Frontal cortex (tissue), 4 donors: ENCODE data around the gene TTLL9. TPM values are rescaled to one million over a fixed set of nuclear protein-coding genes. Genes with fewer than 3 reads are reported as not detected.
A peak's percentile ranks its signal among the peaks of the same experiment; 100 is the strongest.

Experiments used
- DNase-seq, 2 donors: peaks; one replicate each; pipeline ENCODE4 v3.0.0; 2012; ENCODE audit warnings: low spot score in 2 of 2
- FAIRE-seq: peaks from 2 replicates; lab custom pipeline; 2012; peaks lifted over from hg19 to GRCh38; lab: Jason Lieb, UNC
- total RNA-seq: library from RNA; depleted of rRNA; stranded (reverse); fragments of >200 nt; gene quantifications from one replicate; pipeline ENCODE4 v1.2.3, GENCODE V29; 2014
- donor health status: control.
- donor health status: control.
- donor health status: control.

TTLL9 gene
- total RNA-seq, 1 donor from 2014 or later = 1.2 TPM

DNA sequence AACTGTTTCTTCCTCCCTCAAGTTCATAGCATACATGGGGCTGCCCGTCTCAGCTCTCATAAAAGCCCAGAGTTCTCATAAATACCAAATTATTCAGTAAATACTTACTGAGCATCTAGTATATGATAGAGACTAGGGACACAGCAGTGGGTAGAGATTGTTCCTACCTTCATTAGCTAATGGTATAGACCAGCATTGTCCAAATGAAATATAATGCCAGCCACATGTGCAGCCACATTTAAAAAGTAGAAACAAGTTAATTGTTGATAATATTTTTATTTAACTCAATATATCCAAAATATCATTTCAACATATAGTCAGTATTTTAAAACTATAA is 1.2 kb downstream of the TTLL9 start:
- DNase-seq (no peak), FAIRE-seq (no peak)

GRCh38 chr20:31872406-31872805 is 2.0 kb downstream of the TTLL9 start:
- DNase-seq = no peak

GRCh38 chr20:31875671-31876070 is 5.2 kb downstream of the TTLL9 start:
- FAIRE-seq (no peak), DNase-seq (no peak)

More at GRCh38 chr20:31872406-31872805, 2.0 kb downstream of the TTLL9 start:
- no peak for FAIRE-seq

DNA sequence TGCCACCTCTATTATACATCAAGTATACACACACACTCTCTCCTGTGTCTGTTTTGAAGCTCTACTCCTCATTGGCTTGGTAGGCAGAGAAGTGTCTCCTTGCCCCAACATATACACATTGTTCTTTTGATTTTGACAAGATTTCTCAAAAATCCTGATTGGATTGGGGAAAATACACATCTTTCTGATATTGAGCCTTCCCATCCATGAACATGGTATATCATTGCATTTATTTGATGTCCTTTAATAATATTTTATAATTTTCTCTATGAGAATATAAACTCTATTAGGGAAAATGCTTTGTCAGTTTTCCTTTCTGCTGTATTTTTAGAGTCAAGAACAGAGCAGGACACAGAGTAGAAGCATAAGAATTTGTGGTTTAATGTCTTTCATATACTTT is 7.2 kb downstream of the TTLL9 start:
- no peak for FAIRE-seq
- no peak for DNase-seq

DNA sequence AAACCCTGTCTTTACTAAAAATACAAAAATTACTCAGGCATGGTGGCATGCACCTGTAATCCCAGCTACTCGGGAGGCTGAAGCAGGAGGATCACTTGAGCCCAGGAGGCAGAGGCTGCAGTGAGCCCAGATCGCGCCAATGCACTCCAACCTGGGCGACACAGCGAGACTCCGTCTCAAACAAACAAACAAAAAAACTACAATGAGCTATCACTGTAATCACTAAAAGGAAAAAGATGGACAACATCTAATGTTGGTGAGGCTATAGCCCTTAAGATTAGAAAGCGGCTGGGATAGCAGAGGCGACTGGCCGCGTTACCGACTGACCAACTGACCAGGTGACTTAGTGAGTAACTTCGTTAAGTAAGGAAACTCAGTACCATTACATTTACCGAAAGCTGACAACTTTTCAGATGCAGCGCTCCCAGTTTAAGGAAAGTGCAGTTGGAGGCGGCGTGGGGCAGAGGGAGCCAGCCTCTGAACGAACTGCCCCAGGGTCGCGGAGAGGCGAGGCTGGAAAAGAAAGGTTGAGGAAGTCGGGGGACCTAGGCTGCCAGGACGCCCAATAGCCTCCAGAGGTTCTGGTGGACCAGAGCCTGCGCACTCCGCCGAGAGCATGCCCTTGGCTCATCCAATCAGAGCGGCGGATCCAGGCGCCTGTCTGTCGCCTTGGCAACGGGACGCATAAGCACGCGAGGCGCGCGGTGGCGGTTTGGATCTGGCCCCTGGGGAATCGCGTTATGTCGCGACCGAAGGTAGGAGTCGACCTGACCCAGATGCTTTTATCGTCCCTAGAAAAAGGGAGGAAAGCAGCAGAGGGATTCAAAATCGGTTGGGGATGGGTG is 8.9 kb downstream of the TTLL9 start:
- peak; percentile 78 to 89 for DNase-seq
- FAIRE-seq = no peak

GRCh38 chr20:31881945-31882344 is 11.5 kb downstream of the TTLL9 start:
- DNase-seq (no peak), FAIRE-seq (no peak)

- FAIRE-seq (no peak), DNase-seq (no peak)
These were observed 13.4 kb downstream of the TTLL9 start for GRCh38 chr20:31883829-31884228.

- DNase-seq (no peak), FAIRE-seq (no peak)
These were observed 20.2 kb downstream of the TTLL9 start for GRCh38 chr20:31890646-31891045.

GRCh38 chr20:31894980-31895675 is 24.7 kb downstream of the TTLL9 start:
- DNase-seq (peak in 1 of 2 donors; percentile 55), FAIRE-seq (no peak)

DNA sequence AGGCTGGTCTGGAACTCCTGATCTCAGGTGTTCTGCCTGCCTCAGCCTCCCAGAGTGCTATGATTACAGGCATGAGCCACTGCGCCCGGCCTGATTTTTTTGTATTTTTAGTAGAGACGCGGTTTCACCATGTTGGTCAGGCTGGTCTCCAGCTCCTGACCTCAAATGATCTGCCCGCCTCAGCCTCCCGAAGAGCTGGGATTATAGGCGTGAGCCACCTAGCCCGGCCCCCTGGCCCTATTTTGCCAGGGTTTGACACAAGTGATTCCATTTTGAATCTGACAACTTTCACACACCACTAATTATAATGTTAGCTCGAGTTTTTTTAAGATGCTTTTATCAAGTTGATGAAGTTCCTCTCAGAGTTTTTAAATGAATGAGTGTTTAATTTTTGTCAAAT is 25.6 kb downstream of the TTLL9 start:
- FAIRE-seq (no peak), DNase-seq (no peak)

DNA sequence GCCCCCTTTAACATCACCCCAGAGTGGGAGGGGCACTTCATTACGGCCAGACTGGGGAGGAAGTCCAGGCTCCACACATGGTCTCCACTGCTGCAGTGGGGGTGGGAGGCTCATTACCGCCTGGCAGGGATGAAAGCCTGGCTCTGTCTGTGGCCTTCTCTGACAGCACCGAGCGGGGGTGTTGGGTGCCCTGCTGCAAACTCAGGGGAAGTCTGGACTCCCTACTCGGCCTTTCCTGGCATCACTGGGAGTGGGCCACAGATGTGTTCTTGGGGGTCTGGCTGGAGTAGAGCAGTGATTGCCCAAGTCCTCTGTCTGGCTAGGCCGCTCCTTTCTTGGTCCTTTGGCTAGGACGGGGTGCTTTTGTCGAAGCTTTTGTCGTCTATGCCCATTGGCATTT is 27.1 kb downstream of the TTLL9 start:
- no peak for FAIRE-seq

DNA sequence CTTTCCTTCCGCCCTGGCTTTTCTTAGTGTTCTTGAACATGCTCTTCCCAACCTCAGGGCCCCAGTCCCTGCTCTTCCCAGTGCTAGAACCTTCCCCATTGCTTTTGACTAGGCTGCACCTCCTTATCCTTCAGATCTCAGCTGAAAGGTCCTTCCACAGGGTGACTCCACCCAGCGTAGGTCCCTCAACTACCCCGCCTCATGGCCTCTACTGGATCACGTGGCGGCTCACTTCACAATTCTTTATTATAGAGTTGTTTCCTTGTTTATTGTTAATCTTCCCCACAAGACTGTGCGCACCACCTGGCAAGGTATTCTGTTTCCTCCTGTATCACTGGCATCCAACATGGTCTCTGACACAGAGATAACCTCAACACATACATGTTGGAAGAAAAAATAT is 31.2 kb downstream of the TTLL9 start:
- DNase-seq (no peak), FAIRE-seq (no peak)

More for the DNA sequence above, 27.1 kb downstream of the TTLL9 start:
- DNase-seq = no peak

DNA sequence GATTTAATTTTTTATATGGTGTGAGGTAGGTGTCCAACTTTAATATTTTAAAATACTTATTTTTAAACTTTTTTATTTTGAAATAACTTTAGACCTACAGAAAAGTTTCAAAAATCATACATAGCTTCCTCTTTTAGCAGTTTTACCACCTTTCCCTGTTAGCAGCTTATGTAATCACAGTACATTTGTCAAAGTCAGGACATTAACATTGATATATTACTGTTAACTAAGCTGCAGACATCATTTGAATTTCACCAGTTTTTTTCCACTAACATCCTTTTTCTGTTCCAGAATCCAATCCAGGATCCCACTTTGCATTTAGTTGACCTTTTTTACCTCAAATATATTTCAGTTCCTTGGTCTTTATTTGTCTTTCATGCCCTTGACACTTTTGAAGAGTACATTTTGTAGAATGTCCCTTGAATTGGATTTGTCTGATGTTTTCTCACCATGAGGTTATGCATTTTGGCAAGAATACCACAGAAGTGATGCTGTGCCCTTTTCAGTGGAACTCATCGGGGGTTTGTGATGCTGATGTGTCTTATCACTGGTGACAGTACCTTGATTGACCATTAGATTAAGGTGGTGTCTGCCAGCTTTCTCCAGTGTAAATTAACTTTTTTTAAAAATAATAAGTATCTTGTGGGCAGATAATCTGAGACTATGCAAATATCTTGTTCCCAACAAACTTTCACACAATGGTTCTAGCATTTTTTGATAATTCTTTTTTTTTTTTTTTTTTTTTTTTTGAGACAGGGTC is 33.4 kb downstream of the TTLL9 start:
- no peak for FAIRE-seq
- DNase-seq = no peak

GRCh38 chr20:31906001-31906400 is 35.6 kb downstream of the TTLL9 start:
- FAIRE-seq (no peak), DNase-seq (no peak)

DNA sequence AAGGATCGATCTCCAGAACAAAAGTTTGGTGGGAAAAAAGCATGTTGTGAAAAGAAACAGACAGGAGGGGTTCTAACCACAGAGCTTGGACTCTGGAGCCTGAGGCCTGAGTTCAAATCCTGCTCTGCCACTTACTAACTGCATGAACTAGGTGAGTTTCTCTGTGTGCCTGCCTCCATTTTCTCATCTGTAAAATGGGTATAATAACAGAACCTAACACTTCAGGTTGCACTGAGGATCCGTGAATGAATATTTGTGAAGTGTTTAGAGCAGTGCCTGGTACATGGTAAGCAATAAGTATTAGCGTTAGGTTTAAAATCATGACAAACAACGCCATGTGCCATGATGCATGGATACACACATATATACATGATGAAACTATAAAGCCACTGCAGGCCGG is 36.6 kb downstream of the TTLL9 start:
- DNase-seq (no peak), FAIRE-seq (no peak)

DNA sequence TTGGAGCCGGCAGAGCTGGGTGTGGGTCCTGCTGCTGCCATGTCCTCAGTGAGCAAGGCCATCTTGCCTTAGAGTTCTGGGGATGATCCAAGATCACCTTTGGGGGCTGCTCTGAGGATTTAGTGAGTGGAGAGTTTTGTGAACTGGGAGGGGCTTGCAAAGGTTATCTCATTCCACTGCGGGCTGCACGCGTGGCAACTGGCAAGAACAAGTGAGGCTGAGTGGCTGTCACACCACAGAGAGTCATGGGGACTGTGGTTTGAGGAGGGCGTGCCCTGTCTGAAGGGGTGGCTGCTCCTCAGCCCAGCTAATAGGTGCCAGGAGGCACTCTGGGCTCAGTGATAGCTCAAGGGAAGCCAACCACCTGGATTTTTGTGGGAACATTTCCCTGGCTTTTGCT is 37.6 kb downstream of the TTLL9 start:
- FAIRE-seq (no peak), DNase-seq (no peak)

DNA sequence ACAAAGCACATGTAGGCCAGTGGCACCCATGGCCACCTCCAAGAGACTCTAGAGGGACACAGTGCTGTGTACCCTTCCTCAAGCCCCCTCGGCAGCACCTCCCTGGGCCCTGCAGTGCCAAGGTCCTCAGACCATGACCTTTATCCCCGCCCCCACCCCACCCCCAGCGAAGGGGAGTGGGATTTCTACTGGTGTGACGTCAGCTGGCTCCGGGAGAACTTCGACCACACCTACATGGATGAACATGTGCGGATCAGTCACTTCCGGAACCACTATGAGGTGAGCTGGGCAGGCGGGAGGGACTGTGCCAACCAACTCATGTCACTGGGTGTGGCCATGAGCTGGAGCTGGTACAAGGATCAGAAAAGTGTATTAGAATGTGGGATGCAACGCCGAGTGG is 38.0 kb downstream of the TTLL9 start:
- DNase-seq (no peak), FAIRE-seq (no peak)

DNA sequence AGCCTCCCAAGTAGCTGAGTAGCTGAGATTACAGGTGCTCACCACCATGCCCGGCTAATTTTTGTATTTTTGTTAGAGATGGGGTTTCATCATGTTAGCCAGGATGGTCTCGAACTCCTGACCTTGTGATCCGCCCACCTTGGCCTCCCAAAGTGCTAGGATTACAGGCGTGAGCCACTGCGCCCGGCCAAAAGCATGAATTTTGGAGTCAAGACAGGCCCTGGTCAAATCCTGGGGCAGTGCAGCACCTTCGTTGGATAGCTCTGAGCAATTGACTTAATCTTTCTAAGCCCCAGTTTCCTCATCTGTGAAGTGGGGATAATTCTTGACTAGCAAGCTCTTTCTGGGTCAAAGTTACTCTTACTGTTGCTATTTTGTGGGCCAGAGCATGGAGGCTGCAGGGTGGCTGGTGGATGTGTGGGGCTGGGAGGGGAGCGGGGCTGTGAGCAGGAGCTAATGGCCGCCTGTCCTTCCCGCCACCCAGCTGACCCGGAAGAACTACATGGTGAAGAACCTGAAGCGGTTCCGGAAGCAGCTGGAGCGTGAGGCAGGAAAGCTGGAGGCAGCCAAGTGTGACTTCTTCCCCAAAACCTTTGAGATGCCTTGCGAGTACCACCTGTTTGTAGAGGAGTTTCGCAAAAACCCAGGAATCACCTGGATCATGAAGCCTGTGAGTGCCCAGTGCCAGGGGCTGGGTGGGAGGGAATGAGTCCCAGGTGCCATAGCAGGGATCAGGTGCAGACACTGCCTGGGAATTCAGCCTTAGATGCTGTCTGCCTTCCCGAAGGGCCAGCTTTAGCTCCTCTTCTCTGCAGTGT is 39.0 kb downstream of the TTLL9 start:
- FAIRE-seq (no peak), DNase-seq (no peak)

GRCh38 chr20:31910071-31910803 is 39.8 kb downstream of the TTLL9 start:
- FAIRE-seq (no peak), DNase-seq (no peak)
